Activated CD8-positive, alpha-beta memory T cell treated with anti-CD3 and anti-CD28 coated beads for 48 hours (primary cell): ENCODE results near the gene ARMC6.
"Not testable (repeated sequence)": the region's sequence is repeated elsewhere in the genome, so short reads cannot be mapped to it uniquely, and the experiment has no call there.

Experiments used
- DNase-seq, 3 experiments: peaks; one replicate each; pipeline ENCODE4 v3.0.0-alpha.2; 2020; ENCODE audit warnings: low read depth in 2 of 3, low spot score in 2 of 3

ARMC6 gene

GRCh38 chr19:19074196-19074882 is 40.9 kb downstream of the ARMC6 start:
- DNase-seq, result no peak

- no peak for DNase-seq
Observed at GRCh38 chr19:19075126-19075525, 41.7 kb downstream of the ARMC6 start.

- no peak for DNase-seq
Observed at GRCh38 chr19:19076476-19076875, 43.1 kb downstream of the ARMC6 start.

GRCh38 chr19:19077103-19077502 is 43.7 kb downstream of the ARMC6 start:
- no peak for DNase-seq

GRCh38 chr19:19078801-19079200 is 45.4 kb downstream of the ARMC6 start:
- DNase-seq, result no peak

- DNase-seq, result no peak
Observed at GRCh38 chr19:19079571-19079970, 46.2 kb downstream of the ARMC6 start.

GRCh38 chr19:19081642-19082151 is 48.3 kb downstream of the ARMC6 start:
- DNase-seq, result no peak

GRCh38 chr19:19083413-19084178 is 50.2 kb downstream of the ARMC6 start:
- no peak for DNase-seq

GRCh38 chr19:19087676-19088075 is 54.3 kb downstream of the ARMC6 start:
- DNase-seq, result no peak

GRCh38 chr19:19094513-19094912 is 61.1 kb downstream of the ARMC6 start:
- no peak for DNase-seq

- no peak for DNase-seq
Observed at GRCh38 chr19:19095691-19096090, 62.3 kb downstream of the ARMC6 start.

- no peak for DNase-seq
Observed at GRCh38 chr19:19096641-19097627, 63.5 kb downstream of the ARMC6 start.

GRCh38 chr19:19098084-19098702 is 64.8 kb downstream of the ARMC6 start:
- DNase-seq, result no peak

GRCh38 chr19:19098703-19099632 is 65.6 kb downstream of the ARMC6 start:
- DNase-seq, result no peak

- no peak for DNase-seq
Observed at GRCh38 chr19:19101540-19101939, 68.1 kb downstream of the ARMC6 start.

GRCh38 chr19:19102566-19102965 is 69.2 kb downstream of the ARMC6 start:
- DNase-seq, result not testable (repeated sequence)

- no peak for DNase-seq
Observed at GRCh38 chr19:19103167-19103566, 69.8 kb downstream of the ARMC6 start.

GRCh38 chr19:19105365-19106055 is 72.1 kb downstream of the ARMC6 start:
- no peak for DNase-seq

- DNase-seq, result no peak
Observed at GRCh38 chr19:19106056-19106551, 72.7 kb downstream of the ARMC6 start.
